ENCODE measurements around the gene FDPS. TPM values are rescaled to one million over a fixed set of nuclear protein-coding genes. Genes with fewer than 3 reads are reported as not detected.
A peak's percentile ranks its signal among the peaks of the same experiment; 100 is the strongest.

FDPS gene
- total and polyA plus RNA-seq, 2 donors (not counting 3 experiments of a cell fraction or from before 2014, with no cell fraction given), result 630 to 646 TPM

DNA sequence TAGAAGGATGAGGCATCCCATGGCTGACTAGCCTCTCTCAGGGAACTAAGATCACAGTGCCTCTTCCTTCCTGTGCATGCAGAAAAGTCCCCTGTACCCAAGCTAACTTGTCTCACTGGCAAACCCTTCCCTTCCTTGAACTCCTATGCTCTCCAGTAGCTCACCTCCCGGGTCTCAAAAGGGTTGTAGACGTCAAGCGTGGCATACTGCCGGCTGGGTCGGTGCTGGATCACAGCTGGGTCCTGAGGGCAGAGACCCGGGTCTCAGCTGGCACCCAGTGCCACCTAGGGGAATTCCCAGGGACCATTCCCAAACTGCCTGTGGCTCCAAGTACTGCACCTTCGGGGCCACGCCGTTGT lies 47.2 kb upstream of the FDPS start:
- BruUV-seq (replicated peaks), result no TSS peak
- no peaks in the 10 kb centered on the region for H3K9me1 ChIP-seq (replicated peaks; ENCODE audit: control insufficient read depth, extremely low read depth, insufficient read depth, low read length)
- H3K79me2 ChIP-seq (ENCODE audit: control insufficient read depth, insufficient read depth, low read length), result peaks cover 17% of the 10 kb centered on the region
- no peaks in the 10 kb centered on the region for H3K27me3 ChIP-seq (ENCODE audit: control insufficient read depth in 2 of 2, insufficient read depth in 2 of 2, low read length in 2 of 2)
- peak overlapping the region; percentile 76 for H3K4me2 ChIP-seq (ENCODE audit: insufficient read depth, low read length)
- CTCF ChIA-PET, result interaction anchor here (1.0 to 1.9 kb wide), 6 partner anchors 11 to 387 kb away, joined by 4 to 18 read pairs (median 4); partner anchors contain the start of genes CLK2 and HCN3
- H3K4me3 ChIP-seq (replicated peaks in 1 of 3; ENCODE audit: insufficient read depth in 1 of 3, low read depth in 1 of 3, low read length in 3 of 3), result peak overlapping the region; percentile 51 to 74 (median 64)
- H3K27ac ChIP-seq (ENCODE audit: insufficient read depth, low read depth, low read length), result peak overlapping the region; percentile 6
- H3K36me3 ChIP-seq (ENCODE audit: control insufficient read depth in 2 of 2, extremely low read depth in 1 of 2, insufficient read depth in 2 of 2, low read length in 2 of 2), result peaks cover 4 to 25% of the 10 kb centered on the region in 2 experiments
- intact Hi-C loops (cut with micrococcal nuclease), result no loop called here
- TF ChIP-seq, protein P1, sequence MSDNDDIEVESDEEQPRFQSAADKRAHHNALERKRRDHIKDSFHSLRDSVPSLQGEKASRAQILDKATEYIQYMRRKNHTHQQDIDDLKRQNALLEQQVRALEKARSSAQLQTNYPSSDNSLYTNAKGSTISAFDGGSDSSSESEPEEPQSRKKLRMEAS (IDR thresholded peaks at IDR 0.05; ENCODE audit: insufficient read depth, insufficient read length), result no peak
- TF ChIP-seq, protein P2, sequence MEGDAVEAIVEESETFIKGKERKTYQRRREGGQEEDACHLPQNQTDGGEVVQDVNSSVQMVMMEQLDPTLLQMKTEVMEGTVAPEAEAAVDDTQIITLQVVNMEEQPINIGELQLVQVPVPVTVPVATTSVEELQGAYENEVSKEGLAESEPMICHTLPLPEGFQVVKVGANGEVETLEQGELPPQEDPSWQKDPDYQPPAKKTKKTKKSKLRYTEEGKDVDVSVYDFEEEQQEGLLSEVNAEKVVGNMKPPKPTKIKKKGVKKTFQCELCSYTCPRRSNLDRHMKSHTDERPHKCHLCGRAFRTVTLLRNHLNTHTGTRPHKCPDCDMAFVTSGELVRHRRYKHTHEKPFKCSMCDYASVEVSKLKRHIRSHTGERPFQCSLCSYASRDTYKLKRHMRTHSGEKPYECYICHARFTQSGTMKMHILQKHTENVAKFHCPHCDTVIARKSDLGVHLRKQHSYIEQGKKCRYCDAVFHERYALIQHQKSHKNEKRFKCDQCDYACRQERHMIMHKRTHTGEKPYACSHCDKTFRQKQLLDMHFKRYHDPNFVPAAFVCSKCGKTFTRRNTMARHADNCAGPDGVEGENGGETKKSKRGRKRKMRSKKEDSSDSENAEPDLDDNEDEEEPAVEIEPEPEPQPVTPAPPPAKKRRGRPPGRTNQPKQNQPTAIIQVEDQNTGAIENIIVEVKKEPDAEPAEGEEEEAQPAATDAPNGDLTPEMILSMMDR (IDR thresholded peaks at IDR 0.05; ENCODE audit: extremely low read depth in 1 of 2, insufficient read depth in 1 of 2, low read depth in 1 of 2, low read length in 2 of 2), result no peak
- TF ChIP-seq FOS (IDR thresholded peaks at IDR 0.05; ENCODE audit: borderline replicate concordance, insufficient read depth, low read length) (no peak), JUN (IDR thresholded peaks at IDR 0.05; ENCODE audit: borderline replicate concordance, insufficient read depth, insufficient read length, low read depth) (no peak), EZH2 (IDR thresholded peaks at IDR 0.05; ENCODE audit: borderline replicate concordance, low read depth, low read length, severe bottlenecking) (no peak), MYC (IDR thresholded peaks at IDR 0.05; ENCODE audit: low read depth, low read length) (no peak), POLR2A (IDR thresholded peaks at IDR 0.05; ENCODE audit: low read depth, low read length) (no peak), POLR2AphosphoS5 (IDR thresholded peaks at IDR 0.05; ENCODE audit: insufficient read depth, low read depth, low read length) (no peak), GATA2 (IDR thresholded peaks at IDR 0.05; ENCODE audit: insufficient read depth, insufficient read length, low read depth, low read length) (no peak)
- H3K9ac ChIP-seq (replicated peaks; ENCODE audit: extremely low read depth, insufficient read depth, low read length), result peak overlapping the region; percentile 61
- no peaks in the 10 kb centered on the region for H3K9me3 ChIP-seq (replicated peaks; ENCODE audit: control insufficient read depth, insufficient read depth, low read length)
- dilution Hi-C loops (cut with MboI; ENCODE audit: extremely low pct_ligation_motif_present, low sequenced_read_pairs), result no loop called here
- H2AFZ ChIP-seq (ENCODE audit: low read depth, low read length), result peak overlapping the region; percentile 47
- H3K4me1 ChIP-seq (ENCODE audit: control insufficient read depth, extremely low read depth, insufficient read depth, low read length), result peaks cover 8% of the 10 kb centered on the region
- DNase-seq (ENCODE audit: low read depth, low spot score), result peak; percentile 12
- no peak for FAIRE-seq
- H4K20me1 ChIP-seq (replicated peaks; ENCODE audit: control insufficient read depth, extremely low read depth, insufficient read depth, low read length), result no peaks in the 10 kb centered on the region
- POLR2A ChIA-PET, result no interaction called here

Data from endothelial cell of umbilical vein (primary cell).